Measurements from ENCODE around the gene ZNF444. TPM values are rescaled to one million over a fixed set of nuclear protein-coding genes. Genes with fewer than 3 reads are reported as not detected.

The ZNF444 gene
- total RNA-seq = 11.3 and 15.1 TPM in 2 replicates

GRCh38 chr19:56140583-56141416 lies at the start of gene ZNF444:
Gene ZNF444 (plus strand): TSS chr19:56141287. CDS start chr19:56146912, 5,625 bp downstream.

GRCh38 chr19:56121180-56122167 lies 19.6 kb upstream of the ZNF444 start, which contains the start of gene ZNF787:
Gene ZNF787 (minus strand): TSS chr19:56121295. CDS start chr19:56103217, 18,078 bp downstream.

GRCh38 chr19:56175861-56176307 lies 34.8 kb downstream of the ZNF444 start, which contains the start of gene GALP:
Gene GALP (plus strand): TSS chr19:56176008. CDS start chr19:56177109, 1,101 bp downstream.

GRCh38 chr19:56197646-56198045 lies 56.6 kb downstream of the ZNF444 start, which contains the start of gene ZSCAN5B:
Gene ZSCAN5B (minus strand): TSS chr19:56197783. CDS start chr19:56193052, 4,731 bp downstream.

GRCh38 chr19:56201973-56202372 lies 60.9 kb downstream of the ZNF444 start, which contains the start of gene ZSCAN5C:
Gene ZSCAN5C (plus strand): TSS chr19:56202273. CDS start chr19:56205914, 3,641 bp downstream.

Small RNAs within 50 kb of the gene (small RNA-seq; reads per million reads assigned to genes)
- gene AC024580.2 (not detected), gene RF00019 (not detected)

Other genes with a start within 250 kb of the ZNF444 start
- not detected in 2 replicates for gene NLRP13, start 209.0 kb upstream of the ZNF444 start, total RNA-seq
- not detected in 2 replicates for gene NLRP8, start 193.5 kb upstream of the ZNF444 start, total RNA-seq
- not detected in 2 replicates for gene NLRP5, start 154.5 kb upstream of the ZNF444 start, total RNA-seq
- gene ZNF787, start 20.0 kb upstream of the ZNF444 start, total RNA-seq = 26.5 and 39.7 TPM in 2 replicates
- not detected in 2 replicates for gene GALP, start 34.7 kb downstream of the ZNF444 start, total RNA-seq
- not detected in 2 replicates for gene ZSCAN5B, start 56.5 kb downstream of the ZNF444 start, total RNA-seq
- not detected in 2 replicates for gene ZSCAN5C, start 61.0 kb downstream of the ZNF444 start, total RNA-seq
- not detected in 2 replicates for gene EDDM13, start 131.5 kb downstream of the ZNF444 start, total RNA-seq
- gene ZSCAN5A, start 173.6 kb downstream of the ZNF444 start, total RNA-seq = 5.9 and 7.0 TPM in 2 replicates

Measured in subcutaneous preadipocyte (primary cell).